Endodermal cell (in vitro differentiated cells): ENCODE measurements around the gene CAPN2. TPM values are rescaled to one million over a fixed set of nuclear protein-coding genes. Genes with fewer than 3 reads are reported as not detected.
"Not testable (repeated sequence)": the region's sequence is repeated elsewhere in the genome, so short reads cannot be mapped to it uniquely, and the experiment has no call there.

ENCODE experiments used
- DNase-seq: peaks from one replicate; pipeline ENCODE4 v3.0.0-alpha.2; 2017
- H3K27ac ChIP-seq: 2 replicates; pipeline ENCODE4 v1.5.1; 2013; ENCODE audit warnings: mild to moderate bottlenecking, low read depth, low read length, moderate library complexity
- H3K27me3 ChIP-seq: 2 replicates; pipeline ENCODE4 v1.6.1; 2013; ENCODE audit warnings: mild to moderate bottlenecking, low read length, moderate library complexity; ENCODE audit not compliant: insufficient read depth, control insufficient read depth, poor library complexity, severe bottlenecking
- H3K36me3 ChIP-seq: 2 replicates; pipeline ENCODE4 v1.7.0; 2013; ENCODE audit warnings: mild to moderate bottlenecking, low read length, moderate library complexity; ENCODE audit not compliant: control insufficient read depth, insufficient read depth
- H3K4me1 ChIP-seq: one replicate; pipeline ENCODE4 v1.7.0; 2013; ENCODE audit warnings: low read length; ENCODE audit not compliant: control insufficient read depth, insufficient read depth
- H3K4me3 ChIP-seq: 2 replicates; pipeline ENCODE4 v1.5.1; 2013; ENCODE audit warnings: mild to moderate bottlenecking, low read length, moderate library complexity
- H3K9ac ChIP-seq: 2 replicates; pipeline ENCODE4 v1.6.1; 2013; ENCODE audit warnings: mild to moderate bottlenecking, low read length, moderate library complexity; ENCODE audit not compliant: poor library complexity, severe bottlenecking; ENCODE audit errors: extremely low read depth
- H3K9me3 ChIP-seq: 2 replicates; pipeline ENCODE4 v1.6.1; 2013; ENCODE audit warnings: mild to moderate bottlenecking, low read length, moderate library complexity; ENCODE audit not compliant: control insufficient read depth
- H3K27ac Mint-ChIP-seq: 2 replicates; pipeline ENCODE4 v1.8.0; 2020; ENCODE audit warnings: mixed read lengths
- H3K27me3 Mint-ChIP-seq: 2 replicates; pipeline ENCODE4 v1.8.0; 2021; ENCODE audit warnings: mild to moderate bottlenecking, mixed read lengths; ENCODE audit not compliant: insufficient read depth
- H3K36me3 Mint-ChIP-seq: 2 replicates; pipeline ENCODE4 v1.8.0; 2020; ENCODE audit warnings: low read depth, mixed read lengths
- H3K4me1 Mint-ChIP-seq: 2 replicates; pipeline ENCODE4 v1.8.0; 2020; ENCODE audit warnings: mixed read lengths
- H3K4me3 Mint-ChIP-seq: 2 replicates; pipeline ENCODE4 v1.8.0; 2020; ENCODE audit warnings: mild to moderate bottlenecking, moderate library complexity, mixed read lengths
- H3K9me3 Mint-ChIP-seq: 2 replicates; pipeline ENCODE4 v1.8.0; 2020; ENCODE audit warnings: mild to moderate bottlenecking, mixed read lengths
- WGBS, 2 experiments: methylation state at CpG; one replicate each; pipeline versions ENCODE4 v1.1.5 to v1.1.7; 2013; ENCODE audit warnings: missing lambda C conversion rate in 2 of 2, mixed read lengths in 1 of 2; ENCODE audit not compliant: insufficient coverage in 1 of 2, insufficient read length in 1 of 2; 5-methylcytosine and 5-hydroxymethylcytosine counted together
- total RNA-seq, 2 donors: library from RNA; stranded (reverse); fragmentation: NEBNext Ultra II Directional in 1 of 2; extraction: Animal tissue kit (Norgen Biotek cat#: 25700) in 1 of 2; gene quantifications; 2 replicates in 1 of 2; 3 replicates in 1 of 2; pipeline ENCODE4 v1.2.1, GENCODE V29; 2021
- TF ChIP-seq, protein P1 (sequence below): fragments of 200-600 bp; sonication (generic); conservative IDR thresholded peaks from 2 replicates; pipeline ENCODE4 v1.5.0; 2021; ENCODE audit warnings: antibody characterized with exemption, mild to moderate bottlenecking

Gene CAPN2
- total RNA-seq, 2 donors from 2014 or later: 49.2 to 49.7 TPM

DNA sequence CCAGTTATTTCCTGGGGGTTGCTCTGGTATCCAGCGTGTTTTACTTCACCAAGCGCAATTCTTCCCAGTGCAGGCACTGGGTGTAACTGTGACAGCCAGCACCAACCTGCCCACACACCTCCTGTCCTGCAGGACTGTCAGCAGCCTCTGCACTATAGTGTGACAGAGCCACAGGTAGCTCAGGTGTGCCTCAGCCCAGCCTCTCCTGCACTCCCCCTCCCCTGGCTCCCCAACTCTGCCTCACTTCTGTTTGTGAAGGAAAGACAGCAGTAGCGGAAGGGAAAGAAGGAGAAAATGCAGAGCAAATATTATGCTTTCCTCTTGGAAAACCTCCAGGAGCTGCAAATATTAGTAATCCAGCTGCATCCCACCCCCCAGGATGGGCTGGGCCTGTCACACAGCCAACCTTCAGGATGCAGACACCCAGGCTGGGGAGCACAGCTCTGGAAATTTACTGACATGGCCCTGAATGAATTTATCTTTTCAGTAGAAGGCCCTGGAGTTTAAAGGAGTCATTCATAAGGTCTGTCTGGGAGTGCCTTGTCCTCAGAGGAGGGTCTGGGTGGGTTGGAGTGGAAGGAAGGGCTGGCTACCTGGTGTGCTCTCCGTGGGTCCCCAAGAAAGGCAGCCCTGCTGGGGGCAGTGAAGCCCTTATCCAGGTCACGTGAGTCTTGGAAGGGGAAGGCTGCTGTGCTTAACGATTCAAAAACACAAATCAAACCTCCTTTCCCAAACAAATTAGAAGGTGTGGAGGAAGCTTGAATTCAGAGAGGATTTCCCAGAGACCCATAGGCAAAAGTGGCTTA, 20.9 kb downstream of the CAPN2 start:
- Histone ChIP-seq H3K27me3 (no peaks in the 10 kb centered on the region), H3K9me3 (no peaks in the 10 kb centered on the region), H3K36me3 (peaks cover 19% of the 10 kb centered on the region), H3K4me1 (peaks cover 12% of the 10 kb centered on the region), H3K9ac (no peak overlapping the region), H3K27ac (no peak overlapping the region), H3K4me3 (no peak overlapping the region)
- TF ChIP-seq, protein P1, sequence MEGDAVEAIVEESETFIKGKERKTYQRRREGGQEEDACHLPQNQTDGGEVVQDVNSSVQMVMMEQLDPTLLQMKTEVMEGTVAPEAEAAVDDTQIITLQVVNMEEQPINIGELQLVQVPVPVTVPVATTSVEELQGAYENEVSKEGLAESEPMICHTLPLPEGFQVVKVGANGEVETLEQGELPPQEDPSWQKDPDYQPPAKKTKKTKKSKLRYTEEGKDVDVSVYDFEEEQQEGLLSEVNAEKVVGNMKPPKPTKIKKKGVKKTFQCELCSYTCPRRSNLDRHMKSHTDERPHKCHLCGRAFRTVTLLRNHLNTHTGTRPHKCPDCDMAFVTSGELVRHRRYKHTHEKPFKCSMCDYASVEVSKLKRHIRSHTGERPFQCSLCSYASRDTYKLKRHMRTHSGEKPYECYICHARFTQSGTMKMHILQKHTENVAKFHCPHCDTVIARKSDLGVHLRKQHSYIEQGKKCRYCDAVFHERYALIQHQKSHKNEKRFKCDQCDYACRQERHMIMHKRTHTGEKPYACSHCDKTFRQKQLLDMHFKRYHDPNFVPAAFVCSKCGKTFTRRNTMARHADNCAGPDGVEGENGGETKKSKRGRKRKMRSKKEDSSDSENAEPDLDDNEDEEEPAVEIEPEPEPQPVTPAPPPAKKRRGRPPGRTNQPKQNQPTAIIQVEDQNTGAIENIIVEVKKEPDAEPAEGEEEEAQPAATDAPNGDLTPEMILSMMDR: no peak
- Mint-ChIP-seq H3K27me3 (peaks cover 52% of the 10 kb centered on the region), H3K4me1 (peaks cover 31% of the 10 kb centered on the region), H3K27ac (peak overlapping the region; percentile 35), H3K4me3 (no peak overlapping the region), H3K36me3 (peaks cover 30% of the 10 kb centered on the region), H3K9me3 (peaks cover 4% of the 10 kb centered on the region)
- WGBS, 2 experiments: 77 to 96% methylated on average over 3 to 5 of the region's 6 CpGs
- no peak for DNase-seq

DNA sequence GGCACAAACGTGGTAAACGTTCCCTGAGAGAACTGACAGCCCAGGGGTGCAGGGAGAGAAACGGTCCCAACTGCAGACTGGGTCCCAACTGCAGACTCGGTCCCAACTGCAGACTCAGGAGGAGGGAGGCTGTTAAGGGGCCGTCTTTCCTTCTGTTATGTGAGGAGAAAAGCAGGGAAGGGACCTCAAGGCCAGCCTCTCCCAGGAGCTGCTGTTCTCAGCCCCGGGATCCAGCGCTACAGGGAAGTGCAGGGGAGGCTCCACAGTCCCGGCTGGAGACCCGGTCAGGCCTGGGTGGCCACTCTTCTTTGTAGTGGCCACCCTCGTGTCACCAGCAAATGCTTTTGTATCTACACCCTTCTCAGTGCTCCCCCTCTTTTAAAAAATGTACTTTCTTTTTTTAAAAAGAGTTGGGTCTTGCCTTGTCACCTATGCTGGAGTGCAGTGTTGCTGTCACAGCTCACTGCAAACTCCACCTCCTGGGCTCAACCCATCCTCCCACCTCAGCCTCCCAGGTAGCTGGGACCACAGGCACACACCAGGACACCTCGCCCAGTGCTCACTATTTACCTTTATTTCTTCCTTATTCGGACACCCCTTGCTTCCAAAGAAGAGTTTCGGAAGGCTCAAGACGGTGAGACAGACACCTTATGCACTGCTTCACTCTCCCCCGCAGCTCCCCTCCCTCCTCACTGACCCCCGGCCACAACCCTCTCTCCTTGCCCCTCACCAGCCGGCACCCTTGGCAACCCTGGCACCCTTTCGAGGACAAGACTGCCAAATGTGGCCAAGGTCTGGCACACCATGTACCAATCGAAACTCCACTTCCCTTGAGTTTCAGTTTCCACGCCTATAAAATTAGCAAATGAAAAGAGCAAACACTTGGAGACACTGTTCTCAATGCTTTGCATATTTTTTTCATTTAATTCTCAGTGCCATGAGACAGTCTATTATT, 21.8 kb downstream of the CAPN2 start:
- Mint-ChIP-seq H3K9me3 (peaks cover 4% of the 10 kb centered on the region), H3K4me3 (no peak overlapping the region), H3K27ac (no peak overlapping the region), H3K4me1 (peaks cover 31% of the 10 kb centered on the region), H3K36me3 (peaks cover 25% of the 10 kb centered on the region), H3K27me3 (peaks cover 42% of the 10 kb centered on the region)
- Histone ChIP-seq H3K27ac (no peak overlapping the region), H3K36me3 (peaks cover 14% of the 10 kb centered on the region), H3K27me3 (no peaks in the 10 kb centered on the region), H3K4me1 (peaks cover 12% of the 10 kb centered on the region), H3K9ac (no peak overlapping the region), H3K4me3 (no peak overlapping the region), H3K9me3 (no peaks in the 10 kb centered on the region)
- TF ChIP-seq, protein P1: no peak
- 64 to 78% methylated on average over 12 to 20 of the region's 20 CpGs for WGBS, 2 experiments
- DNase-seq: no peak

DNA sequence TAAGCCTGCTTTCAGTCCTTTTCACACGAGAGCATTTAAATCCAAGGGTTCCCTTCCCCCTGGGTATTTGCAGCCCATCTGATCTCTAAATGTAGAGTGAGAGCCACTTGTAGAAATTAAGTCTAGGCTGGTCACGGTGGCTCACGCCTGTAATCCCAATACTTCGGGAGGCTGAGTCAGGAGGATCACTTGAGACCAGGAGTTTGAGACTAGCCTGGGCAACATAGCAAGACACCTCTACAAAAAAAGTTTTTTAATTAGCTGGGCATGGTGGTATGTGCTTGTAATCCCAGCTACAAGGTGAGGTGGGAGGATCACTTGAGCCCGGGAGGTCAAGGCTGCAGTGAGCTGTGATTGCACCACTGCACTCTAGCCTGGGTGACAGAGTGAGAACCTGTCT, 24.3 kb downstream of the CAPN2 start:
- Histone ChIP-seq H3K4me1 (peaks cover 15% of the 10 kb centered on the region), H3K36me3 (peaks cover 19% of the 10 kb centered on the region)
- not testable (repeated sequence) for H3K27ac ChIP-seq, H3K27me3 ChIP-seq, H3K9me3 ChIP-seq, H3K9me3 Mint-ChIP-seq, DNase-seq, H3K27ac Mint-ChIP-seq, H3K9ac ChIP-seq, H3K36me3 Mint-ChIP-seq, H3K4me3 Mint-ChIP-seq, H3K4me3 ChIP-seq
- Mint-ChIP-seq H3K27me3 (peaks cover 20% of the 10 kb centered on the region), H3K4me1 (peaks cover 35% of the 10 kb centered on the region)
- WGBS, 2 experiments: 94 to 95% methylated on average over 5 of the region's 5 CpGs
